Vagina (tissue), 2 donors: ENCODE results near the gene THG1L. TPM values are rescaled to one million over a fixed set of nuclear protein-coding genes. Genes with fewer than 3 reads are reported as not detected.

Experiments used
- DNase-seq, 2 donors: peaks; one replicate each; pipeline ENCODE4 v3.0.0-alpha.2; 2017; ENCODE audit errors: extremely low spot score in 2 of 2
- H3K27ac ChIP-seq: fragments of 200-600 bp; sonication (generic); one replicate; pipeline ENCODE4 v1.5.1; 2019
- H3K27me3 ChIP-seq: fragments of 200-600 bp; sonication (generic); one replicate; pipeline ENCODE4 v1.5.1; 2019
- H3K36me3 ChIP-seq, 2 donors: fragments of 200-600 bp; sonication (generic); one replicate each; pipeline ENCODE4 v1.5.1; 2017 to 2019
- H3K4me1 ChIP-seq: fragments of 200-600 bp; sonication (generic); one replicate; pipeline ENCODE4 v1.5.1; 2019
- H3K4me3 ChIP-seq, 2 donors: fragments of 200-600 bp; sonication (generic); 1 replicate in 1 of 2; 2 replicates in 1 of 2; pipeline ENCODE4 v1.5.1; 2016 to 2019
- H3K9me3 ChIP-seq: fragments of 200-600 bp; sonication (generic); one replicate; pipeline ENCODE4 v1.5.1; 2019
- CTCF ChIP-seq, 3 experiments: fragments of 450-650 bp in 2 of 3; fragments of 200-600 bp in 1 of 3; sonication (generic) in 1 of 3; IDR thresholded peaks; one replicate each; pipeline ENCODE4 v1.5.1; 2017 to 2019; ENCODE audit warnings: antibody characterized with exemption in 3 of 3, mild to moderate bottlenecking in 2 of 3, moderate library complexity in 2 of 3
- POLR2A ChIP-seq, 2 donors: fragments of 450-650 bp; IDR thresholded peaks; one replicate each; pipeline ENCODE4 v1.6.1; 2017; ENCODE audit warnings: antibody characterized with exemption in 2 of 2, mild to moderate bottlenecking in 2 of 2, moderate library complexity in 2 of 2
- POLR2AphosphoS5 ChIP-seq, 2 donors: sonication (generic); formaldehyde crosslinking; IDR thresholded peaks; one replicate each; pipeline ENCODE4 v1.9.0; 2017; ENCODE audit warnings: antibody characterized with exemption in 2 of 2, mild to moderate bottlenecking in 2 of 2, low read depth in 1 of 2; ENCODE audit not compliant: insufficient read depth in 1 of 2
- intact Hi-C: fragments of 100-400 bp; cut with DNase I; formaldehyde crosslinking; loops from one replicate; pipeline ENCODE4 v1.15.1; 2023
- total RNA-seq: library from RNA; depleted of rRNA; stranded (reverse); fragments of >200 nt; gene quantifications from one replicate; pipeline ENCODE4 v1.2.3, GENCODE V29; 2016

THG1L gene
- total RNA-seq, 1 donor from 2014 or later, result 10.3 TPM

GRCh38 chr5:157739388-157740228 is 8.4 kb downstream of the THG1L start:
- TF ChIP-seq POLR2A (IDR thresholded peaks at IDR 0.05) (no peak), POLR2AphosphoS5 (IDR thresholded peaks at IDR 0.05; ENCODE audit: insufficient read depth in 1 of 2, low read depth in 1 of 2) (no peak), CTCF (IDR thresholded peaks at IDR 0.05) (no peak)
- H3K9me3 ChIP-seq, result no peaks in the 10 kb centered on the region
- H3K27ac ChIP-seq, result no peak overlapping the region
- intact Hi-C loops, result no loop called here
- peaks cover 7 to 21% of the 10 kb centered on the region in 2 donors for H3K36me3 ChIP-seq
- peaks cover 12% of the 10 kb centered on the region for H3K4me1 ChIP-seq
- no peak overlapping the region for H3K4me3 ChIP-seq
- DNase-seq, result no peak
- no peaks in the 10 kb centered on the region for H3K27me3 ChIP-seq

DNA sequence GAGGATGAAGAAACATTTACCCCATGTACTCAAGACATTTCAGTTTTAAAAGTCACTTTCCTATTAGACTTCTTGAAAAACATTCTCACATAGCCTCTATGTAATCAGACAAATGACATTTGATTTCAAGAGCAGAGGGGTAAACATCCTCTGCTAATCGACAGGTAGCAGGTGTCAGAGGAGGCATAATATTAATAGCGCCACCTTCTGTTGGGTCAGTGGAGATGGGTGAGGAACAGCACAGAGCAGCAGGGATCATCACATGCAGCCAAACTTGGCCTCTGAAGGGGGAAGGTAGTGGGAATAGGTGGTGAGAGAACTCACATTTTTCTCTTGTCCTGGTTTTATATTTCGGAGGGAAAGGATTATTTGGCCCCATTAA is 9.0 kb downstream of the THG1L start:
- H3K9me3 ChIP-seq, result no peaks in the 10 kb centered on the region
- no peaks in the 10 kb centered on the region for H3K27me3 ChIP-seq
- no peak overlapping the region for H3K4me3 ChIP-seq
- H3K36me3 ChIP-seq, result peaks cover 7 to 21% of the 10 kb centered on the region in 2 donors
- TF ChIP-seq CTCF (IDR thresholded peaks at IDR 0.05), result peak in 1 of 3 experiments; percentile 1
- TF ChIP-seq POLR2AphosphoS5 (IDR thresholded peaks at IDR 0.05; ENCODE audit: insufficient read depth in 1 of 2, low read depth in 1 of 2), result no peak
- peaks cover 18% of the 10 kb centered on the region for H3K4me1 ChIP-seq
- intact Hi-C loops, result no loop called here
- no peak overlapping the region for H3K27ac ChIP-seq
- no peak for DNase-seq

DNA sequence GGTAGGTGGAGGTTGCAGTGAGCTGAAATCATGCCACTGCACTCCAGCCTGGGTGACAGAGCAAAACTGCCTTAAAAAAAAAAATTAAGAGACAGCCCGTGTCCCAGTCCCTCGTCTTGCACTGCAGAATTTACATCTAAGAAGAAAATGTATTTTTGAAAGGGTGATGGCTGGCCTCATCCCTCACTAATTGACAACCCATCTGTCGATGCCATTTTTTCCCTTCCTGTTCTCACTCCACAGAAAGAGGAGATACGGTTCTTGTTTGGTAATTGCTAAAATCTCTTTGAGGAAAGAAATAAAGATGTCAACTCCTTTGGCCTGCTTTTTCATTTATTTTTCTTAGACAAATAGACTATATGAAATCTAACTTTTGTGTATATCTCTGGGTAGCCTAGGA is 9.9 kb downstream of the THG1L start:
- DNase-seq, result no peak
- intact Hi-C loops, result no loop called here

GRCh38 chr5:157743163-157744050 is 12.2 kb downstream of the THG1L start, which contains the start of gene LSM11:
Gene LSM11 (plus strand): TSS chr5:157743712. CDS start chr5:157743751, 39 bp downstream.
- H3K9me3 ChIP-seq, result no peaks in the 10 kb centered on the region
- TF ChIP-seq POLR2A (IDR thresholded peaks at IDR 0.05) (peak in 1 of 2 donors; percentile 29), CTCF (IDR thresholded peaks at IDR 0.05) (peak; percentile 98 to 99 (median 99)), POLR2AphosphoS5 (IDR thresholded peaks at IDR 0.05; ENCODE audit: insufficient read depth in 1 of 2, low read depth in 1 of 2) (peak; percentile 17 to 40)
- no peaks in the 10 kb centered on the region for H3K27me3 ChIP-seq
- DNase-seq, result peak in 1 of 2 donors; percentile 91
- peaks cover 7 to 8% of the 10 kb centered on the region in 2 donors for H3K36me3 ChIP-seq
- H3K4me3 ChIP-seq, result peak within 1 kb of the TSS; percentile 82 to 83
- peaks cover 22% of the 10 kb centered on the region for H3K4me1 ChIP-seq
- intact Hi-C loops, result no loop called here
- H3K27ac ChIP-seq, result peak within 1 kb of the TSS; percentile 77

More for the DNA sequence above, 9.9 kb downstream of the THG1L start:
- no peaks in the 10 kb centered on the region for H3K9me3 ChIP-seq
- no peaks in the 10 kb centered on the region for H3K27me3 ChIP-seq
- peaks cover 7 to 21% of the 10 kb centered on the region in 2 donors for H3K36me3 ChIP-seq
- H3K4me3 ChIP-seq, result no peak overlapping the region
- no peak for TF ChIP-seq CTCF (IDR thresholded peaks at IDR 0.05)
- no peak for TF ChIP-seq POLR2AphosphoS5 (IDR thresholded peaks at IDR 0.05; ENCODE audit: insufficient read depth in 1 of 2, low read depth in 1 of 2)
- no peak for TF ChIP-seq POLR2A (IDR thresholded peaks at IDR 0.05)
- peaks cover 21% of the 10 kb centered on the region for H3K4me1 ChIP-seq
- no peak overlapping the region for H3K27ac ChIP-seq
